HepG2 (cell line): ENCODE results near the gene MRPL43. TPM values are rescaled to one million over a fixed set of nuclear protein-coding genes. Genes with fewer than 3 reads are reported as not detected.

ENCODE experiments used
- ELF3 ChIP-seq: IDR thresholded peaks from 2 replicates; pipeline ENCODE4 v1.6.1; 2016; ENCODE audit warnings: missing genetic modification reagents, missing compliant biosample characterization
- MTF1 ChIP-seq: sonication (generic); formaldehyde crosslinking; IDR thresholded peaks from 2 replicates; pipeline ENCODE4 v1.5.0; 2020; ENCODE audit warnings: missing genetic modification reagents
- NBN ChIP-seq: fragments of 450-650 bp; conservative IDR thresholded peaks from 2 replicates; pipeline ENCODE4 v1.6.1; 2017
- ZBTB42 ChIP-seq: sonication (generic); formaldehyde crosslinking; IDR thresholded peaks from 2 replicates; pipeline ENCODE4 v1.5.0; 2020; ENCODE audit warnings: mild to moderate bottlenecking, missing genetic modification reagents
- ZNF225 ChIP-seq: sonication (generic); formaldehyde crosslinking; IDR thresholded peaks from 2 replicates; pipeline ENCODE4 v1.4.0; 2020; ENCODE audit warnings: mild to moderate bottlenecking, missing genetic modification reagents
- ZNF318 ChIP-seq: sonication (generic); formaldehyde crosslinking; IDR thresholded peaks from 2 replicates; pipeline ENCODE4 v1.4.0; 2020; ENCODE audit warnings: mild to moderate bottlenecking, missing genetic modification reagents
- polyA plus RNA-seq, 8 experiments: library from polyadenylated mRNA; depleted of rRNA in 3 of 8; stranded (reverse) in 7 of 8; unstranded in 1 of 8; fragments of >200 nt; fragmentation: Illumina TruSeq in 4 of 8; extraction: Trizol in 4 of 8; gene quantifications; 2 replicates each; pipeline versions ENCODE4 v1.2.1 to v1.2.3, GENCODE V29; 2011 to 2016; ENCODE audit warnings: low read depth in 4 of 8, missing spikeins in 1 of 8, mixed read lengths in 1 of 8; ENCODE audit not compliant: insufficient read depth in 1 of 8
- total RNA-seq, 5 experiments: library from RNA; depleted of rRNA; stranded (reverse); fragments of >200 nt; fragmentation: Illumina TruSeq; extraction: Trizol; gene quantifications; 2 replicates each; pipeline ENCODE4 v1.2.3, GENCODE V29; 2016; ENCODE audit warnings: low read depth in 1 of 5
- TF ChIP-seq, protein P1 (sequence below): sonication (generic); formaldehyde crosslinking; IDR thresholded peaks from 2 replicates; pipeline ENCODE4 v1.9.0; 2021; ENCODE audit warnings: mild to moderate bottlenecking, missing genetic modification reagents
- TF ChIP-seq, protein P2 (sequence below): sonication (generic); formaldehyde crosslinking; IDR thresholded peaks from 2 replicates; pipeline ENCODE4 v1.4.0; 2020; ENCODE audit warnings: missing genetic modification reagents, borderline replicate concordance
- TF ChIP-seq, protein P3 (sequence below): sonication (generic); formaldehyde crosslinking; IDR thresholded peaks from 2 replicates; pipeline ENCODE4 v1.4.0; 2020; ENCODE audit warnings: mild to moderate bottlenecking, missing genetic modification reagents

Gene MRPL43
- total and polyA plus RNA-seq, 2 of the 13 experiments (the other 11 are each of a cell fraction or from before 2014, with no cell fraction given) = 71.0 to 73.7 TPM

DNA sequence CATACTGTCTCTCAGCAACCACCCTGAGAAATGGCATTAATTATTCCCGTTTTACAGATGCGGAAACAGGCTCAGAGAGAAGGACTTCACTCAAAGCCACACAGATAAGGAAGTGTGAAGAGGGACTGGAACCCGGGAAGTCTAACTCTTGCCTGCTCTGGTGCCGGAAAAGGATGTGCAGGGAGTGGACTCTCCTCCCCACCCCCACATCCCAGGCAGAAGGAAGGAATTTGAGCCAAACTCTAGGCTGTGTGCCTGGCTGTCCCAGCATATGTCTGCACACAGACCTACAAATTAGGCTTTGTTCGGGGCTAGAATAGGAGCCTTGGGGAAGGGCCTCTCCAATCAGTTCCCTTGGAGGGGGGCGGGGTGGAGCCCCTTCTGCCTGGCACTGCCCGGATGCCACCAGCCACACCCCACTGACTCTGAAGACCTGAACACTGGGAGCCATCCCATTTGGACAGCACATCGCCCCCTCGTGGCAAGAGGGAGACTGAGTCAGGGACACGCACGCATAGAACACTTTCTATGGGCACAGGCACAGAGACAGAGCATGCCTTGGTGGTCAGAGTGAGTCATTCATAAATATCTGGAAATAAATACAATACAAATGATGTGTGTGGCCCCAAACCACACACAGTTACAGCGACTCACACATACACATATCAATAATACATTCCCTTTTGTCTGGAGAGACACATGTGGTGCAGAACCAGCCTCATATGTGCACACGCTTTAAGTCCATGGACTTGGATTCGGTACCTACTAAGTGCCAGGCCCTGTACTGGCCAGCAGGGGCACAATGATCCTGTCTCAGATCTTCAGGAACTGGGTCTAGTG is 25.4 kb upstream of the MRPL43 start (continued):
- TF ChIP-seq ZBTB42 (CRISPR knock-in tag) = no peak
- TF ChIP-seq ZNF318 (CRISPR knock-in tag) = no peak
- TF ChIP-seq, protein P1, sequence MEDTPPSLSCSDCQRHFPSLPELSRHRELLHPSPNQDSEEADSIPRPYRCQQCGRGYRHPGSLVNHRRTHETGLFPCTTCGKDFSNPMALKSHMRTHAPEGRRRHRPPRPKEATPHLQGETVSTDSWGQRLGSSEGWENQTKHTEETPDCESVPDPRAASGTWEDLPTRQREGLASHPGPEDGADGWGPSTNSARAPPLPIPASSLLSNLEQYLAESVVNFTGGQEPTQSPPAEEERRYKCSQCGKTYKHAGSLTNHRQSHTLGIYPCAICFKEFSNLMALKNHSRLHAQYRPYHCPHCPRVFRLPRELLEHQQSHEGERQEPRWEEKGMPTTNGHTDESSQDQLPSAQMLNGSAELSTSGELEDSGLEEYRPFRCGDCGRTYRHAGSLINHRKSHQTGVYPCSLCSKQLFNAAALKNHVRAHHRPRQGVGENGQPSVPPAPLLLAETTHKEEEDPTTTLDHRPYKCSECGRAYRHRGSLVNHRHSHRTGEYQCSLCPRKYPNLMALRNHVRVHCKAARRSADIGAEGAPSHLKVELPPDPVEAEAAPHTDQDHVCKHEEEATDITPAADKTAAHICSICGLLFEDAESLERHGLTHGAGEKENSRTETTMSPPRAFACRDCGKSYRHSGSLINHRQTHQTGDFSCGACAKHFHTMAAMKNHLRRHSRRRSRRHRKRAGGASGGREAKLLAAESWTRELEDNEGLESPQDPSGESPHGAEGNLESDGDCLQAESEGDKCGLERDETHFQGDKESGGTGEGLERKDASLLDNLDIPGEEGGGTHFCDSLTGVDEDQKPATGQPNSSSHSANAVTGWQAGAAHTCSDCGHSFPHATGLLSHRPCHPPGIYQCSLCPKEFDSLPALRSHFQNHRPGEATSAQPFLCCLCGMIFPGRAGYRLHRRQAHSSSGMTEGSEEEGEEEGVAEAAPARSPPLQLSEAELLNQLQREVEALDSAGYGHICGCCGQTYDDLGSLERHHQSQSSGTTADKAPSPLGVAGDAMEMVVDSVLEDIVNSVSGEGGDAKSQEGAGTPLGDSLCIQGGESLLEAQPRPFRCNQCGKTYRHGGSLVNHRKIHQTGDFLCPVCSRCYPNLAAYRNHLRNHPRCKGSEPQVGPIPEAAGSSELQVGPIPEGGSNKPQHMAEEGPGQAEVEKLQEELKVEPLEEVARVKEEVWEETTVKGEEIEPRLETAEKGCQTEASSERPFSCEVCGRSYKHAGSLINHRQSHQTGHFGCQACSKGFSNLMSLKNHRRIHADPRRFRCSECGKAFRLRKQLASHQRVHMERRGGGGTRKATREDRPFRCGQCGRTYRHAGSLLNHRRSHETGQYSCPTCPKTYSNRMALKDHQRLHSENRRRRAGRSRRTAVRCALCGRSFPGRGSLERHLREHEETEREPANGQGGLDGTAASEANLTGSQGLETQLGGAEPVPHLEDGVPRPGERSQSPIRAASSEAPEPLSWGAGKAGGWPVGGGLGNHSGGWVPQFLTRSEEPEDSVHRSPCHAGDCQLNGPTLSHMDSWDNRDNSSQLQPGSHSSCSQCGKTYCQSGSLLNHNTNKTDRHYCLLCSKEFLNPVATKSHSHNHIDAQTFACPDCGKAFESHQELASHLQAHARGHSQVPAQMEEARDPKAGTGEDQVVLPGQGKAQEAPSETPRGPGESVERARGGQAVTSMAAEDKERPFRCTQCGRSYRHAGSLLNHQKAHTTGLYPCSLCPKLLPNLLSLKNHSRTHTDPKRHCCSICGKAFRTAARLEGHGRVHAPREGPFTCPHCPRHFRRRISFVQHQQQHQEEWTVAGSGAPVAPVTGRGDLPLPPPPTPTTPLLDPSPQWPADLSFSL (CRISPR knock-in tag) = 0 out of 2 replicates have a peak, but pooled peaks have one; percentile 62
- no peak for TF ChIP-seq NBN
- TF ChIP-seq, protein P2, sequence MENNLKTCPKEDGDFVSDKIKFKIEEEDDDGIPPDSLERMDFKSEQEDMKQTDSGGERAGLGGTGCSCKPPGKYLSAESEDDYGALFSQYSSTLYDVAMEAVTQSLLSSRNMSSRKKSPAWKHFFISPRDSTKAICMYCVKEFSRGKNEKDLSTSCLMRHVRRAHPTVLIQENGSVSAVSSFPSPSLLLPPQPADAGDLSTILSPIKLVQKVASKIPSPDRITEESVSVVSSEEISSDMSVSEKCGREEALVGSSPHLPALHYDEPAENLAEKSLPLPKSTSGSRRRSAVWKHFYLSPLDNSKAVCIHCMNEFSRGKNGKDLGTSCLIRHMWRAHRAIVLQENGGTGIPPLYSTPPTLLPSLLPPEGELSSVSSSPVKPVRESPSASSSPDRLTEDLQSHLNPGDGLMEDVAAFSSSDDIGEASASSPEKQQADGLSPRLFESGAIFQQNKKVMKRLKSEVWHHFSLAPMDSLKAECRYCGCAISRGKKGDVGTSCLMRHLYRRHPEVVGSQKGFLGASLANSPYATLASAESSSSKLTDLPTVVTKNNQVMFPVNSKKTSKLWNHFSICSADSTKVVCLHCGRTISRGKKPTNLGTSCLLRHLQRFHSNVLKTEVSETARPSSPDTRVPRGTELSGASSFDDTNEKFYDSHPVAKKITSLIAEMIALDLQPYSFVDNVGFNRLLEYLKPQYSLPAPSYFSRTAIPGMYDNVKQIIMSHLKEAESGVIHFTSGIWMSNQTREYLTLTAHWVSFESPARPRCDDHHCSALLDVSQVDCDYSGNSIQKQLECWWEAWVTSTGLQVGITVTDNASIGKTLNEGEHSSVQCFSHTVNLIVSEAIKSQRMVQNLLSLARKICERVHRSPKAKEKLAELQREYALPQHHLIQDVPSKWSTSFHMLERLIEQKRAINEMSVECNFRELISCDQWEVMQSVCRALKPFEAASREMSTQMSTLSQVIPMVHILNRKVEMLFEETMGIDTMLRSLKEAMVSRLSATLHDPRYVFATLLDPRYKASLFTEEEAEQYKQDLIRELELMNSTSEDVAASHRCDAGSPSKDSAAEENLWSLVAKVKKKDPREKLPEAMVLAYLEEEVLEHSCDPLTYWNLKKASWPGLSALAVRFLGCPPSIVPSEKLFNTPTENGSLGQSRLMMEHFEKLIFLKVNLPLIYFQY (CRISPR knock-in tag) = 0 out of 2 replicates have a peak, but pooled peaks have one; percentile 10
- TF ChIP-seq ZNF225 (CRISPR knock-in tag) = no peak
- no peak for TF ChIP-seq MTF1 (CRISPR knock-in tag)
- TF ChIP-seq, protein P3, sequence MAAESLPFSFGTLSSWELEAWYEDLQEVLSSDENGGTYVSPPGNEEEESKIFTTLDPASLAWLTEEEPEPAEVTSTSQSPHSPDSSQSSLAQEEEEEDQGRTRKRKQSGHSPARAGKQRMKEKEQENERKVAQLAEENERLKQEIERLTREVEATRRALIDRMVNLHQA (CRISPR knock-in tag) = no peak
- peak; percentile 48; the same call in 1 of the 2 replicates for TF ChIP-seq ELF3 (CRISPR knock-in tag)
